Adrenal gland (tissue), 5 donors: ENCODE measurements around the gene UNC79.

Experiments
- POLR2A ChIP-seq, 2 donors: fragments of 450-650 bp; IDR thresholded peaks; one replicate each; pipeline ENCODE4 v1.6.1; 2017; ENCODE audit warnings: antibody characterized with exemption in 2 of 2, mild to moderate bottlenecking in 2 of 2, moderate library complexity in 1 of 2
- TF ChIP-seq, protein P1 (sequence below), 6 experiments: fragments of 450-650 bp in 4 of 6; fragments of 200-600 bp in 2 of 6; sonication (generic) in 1 of 6; IDR thresholded peaks; 1 replicate in 5 of 6; 2 replicates in 1 of 6; pipeline versions ENCODE4 v1.5.1 to v1.8.0; 2016 to 2021; ENCODE audit warnings: antibody characterized with exemption in 6 of 6, mild to moderate bottlenecking in 2 of 6, moderate library complexity in 1 of 6
- donor health status: DM: no; HTN: no; CAD: no.

DNA sequence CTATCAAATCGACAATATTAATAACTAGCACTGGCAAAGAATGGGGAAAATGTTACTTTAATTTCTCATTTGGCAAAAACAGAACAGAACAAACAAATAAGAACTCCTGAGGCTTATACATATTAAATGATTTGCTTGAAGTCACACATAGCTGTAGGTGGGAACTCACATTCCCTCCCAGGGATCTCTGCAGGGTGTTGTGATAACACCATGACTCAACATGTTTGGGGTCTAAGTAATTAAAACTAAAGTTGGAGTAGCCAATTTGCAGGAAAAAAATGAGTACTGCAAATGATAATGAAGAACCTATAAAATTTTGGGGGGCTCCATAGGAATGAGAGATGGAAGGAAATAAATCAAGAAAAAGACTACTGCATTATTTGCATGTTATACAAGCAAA lies 27.5 kb downstream of the UNC79 start:
- TF ChIP-seq, protein P1, sequence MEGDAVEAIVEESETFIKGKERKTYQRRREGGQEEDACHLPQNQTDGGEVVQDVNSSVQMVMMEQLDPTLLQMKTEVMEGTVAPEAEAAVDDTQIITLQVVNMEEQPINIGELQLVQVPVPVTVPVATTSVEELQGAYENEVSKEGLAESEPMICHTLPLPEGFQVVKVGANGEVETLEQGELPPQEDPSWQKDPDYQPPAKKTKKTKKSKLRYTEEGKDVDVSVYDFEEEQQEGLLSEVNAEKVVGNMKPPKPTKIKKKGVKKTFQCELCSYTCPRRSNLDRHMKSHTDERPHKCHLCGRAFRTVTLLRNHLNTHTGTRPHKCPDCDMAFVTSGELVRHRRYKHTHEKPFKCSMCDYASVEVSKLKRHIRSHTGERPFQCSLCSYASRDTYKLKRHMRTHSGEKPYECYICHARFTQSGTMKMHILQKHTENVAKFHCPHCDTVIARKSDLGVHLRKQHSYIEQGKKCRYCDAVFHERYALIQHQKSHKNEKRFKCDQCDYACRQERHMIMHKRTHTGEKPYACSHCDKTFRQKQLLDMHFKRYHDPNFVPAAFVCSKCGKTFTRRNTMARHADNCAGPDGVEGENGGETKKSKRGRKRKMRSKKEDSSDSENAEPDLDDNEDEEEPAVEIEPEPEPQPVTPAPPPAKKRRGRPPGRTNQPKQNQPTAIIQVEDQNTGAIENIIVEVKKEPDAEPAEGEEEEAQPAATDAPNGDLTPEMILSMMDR (IDR thresholded peaks at IDR 0.05) = no peak
- TF ChIP-seq POLR2A (IDR thresholded peaks at IDR 0.05) = no peak
